WTC11 (cell line): Measurements from ENCODE around the gene ITSN1.
"Not testable (repeated sequence)": the region's sequence is repeated elsewhere in the genome, so short reads cannot be mapped to it uniquely, and the experiment has no call there.

Experiments used
- ARID4B ChIP-seq: sonication (generic); formaldehyde crosslinking; IDR thresholded peaks from 2 replicates; pipeline ENCODE4 v1.8.0; 2023; ENCODE audit warnings: missing genetic modification reagents, mild to moderate bottlenecking, borderline replicate concordance
- CREB1 ChIP-seq: sonication (generic); formaldehyde crosslinking; IDR thresholded peaks from 2 replicates; pipeline ENCODE4 v1.8.0; 2023; ENCODE audit warnings: mild to moderate bottlenecking, missing genetic modification reagents
- CREM ChIP-seq: sonication (generic); formaldehyde crosslinking; IDR thresholded peaks from 2 replicates; pipeline ENCODE4 v1.8.1; 2022; ENCODE audit warnings: mild to moderate bottlenecking, missing genetic modification reagents, moderate library complexity
- CTCF ChIP-seq: fragments of 200-600 bp; IDR thresholded peaks from 2 replicates; pipeline ENCODE4 v1.8.0; 2022; ENCODE audit warnings: antibody characterized with exemption
- NR3C1 ChIP-seq: sonication (generic); formaldehyde crosslinking; conservative IDR thresholded peaks from 2 replicates; pipeline ENCODE4 v1.8.1; 2023; ENCODE audit warnings: low read depth, mild to moderate bottlenecking, missing genetic modification reagents
- RELA ChIP-seq: sonication (generic); formaldehyde crosslinking; IDR thresholded peaks from 2 replicates; pipeline ENCODE4 v1.8.1; 2022; ENCODE audit warnings: missing genetic modification reagents, mild to moderate bottlenecking, borderline replicate concordance
- TEAD1 ChIP-seq: sonication (generic); formaldehyde crosslinking; IDR thresholded peaks from 2 replicates; pipeline ENCODE4 v1.8.0; 2022; ENCODE audit warnings: mild to moderate bottlenecking, missing genetic modification reagents
- ZSCAN18 ChIP-seq: fragments of 250-450 bp; sonication (Bioruptor Pico); IDR thresholded peaks from 2 replicates; pipeline ENCODE4 v2.1.2; 2022; ENCODE audit warnings: mild to moderate bottlenecking, moderate library complexity
- TF ChIP-seq, protein P1 (sequence below): sonication (generic); formaldehyde crosslinking; IDR thresholded peaks from 2 replicates; pipeline ENCODE4 v1.8.1; 2022; ENCODE audit warnings: low read depth, mild to moderate bottlenecking, moderate library complexity, missing genetic modification reagents, borderline replicate concordance
- TF ChIP-seq, protein P2 (sequence below): sonication (generic); formaldehyde crosslinking; IDR thresholded peaks from 2 replicates; pipeline ENCODE4 v1.8.1; 2023; ENCODE audit warnings: mild to moderate bottlenecking, missing genetic modification reagents, moderate library complexity
- TF ChIP-seq, protein P3 (sequence below): sonication (generic); formaldehyde crosslinking; conservative IDR thresholded peaks from 2 replicates; pipeline ENCODE4 v1.8.1; 2022; ENCODE audit warnings: mild to moderate bottlenecking, missing genetic modification reagents

DNA sequence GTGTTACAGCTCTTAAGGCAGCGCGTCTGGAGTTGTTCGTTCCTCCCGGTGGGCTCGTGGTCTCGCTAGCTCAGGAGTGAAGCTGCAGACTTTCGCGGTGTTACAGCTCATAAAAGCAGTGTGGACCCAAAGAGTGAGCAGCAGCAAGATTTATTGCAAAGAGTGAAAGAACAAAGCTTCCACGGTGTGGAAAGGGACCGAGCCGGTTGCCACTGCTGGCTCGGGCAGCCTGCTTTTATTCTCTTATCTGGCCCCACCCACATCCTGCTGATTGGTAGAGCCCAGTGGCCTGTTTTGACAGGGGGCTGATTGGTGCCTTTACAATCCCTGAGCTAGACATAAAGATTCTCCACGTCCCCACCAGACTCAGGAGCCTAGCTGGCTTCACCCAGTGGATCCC lies 225.6 kb downstream of the ITSN1 start:
- TF ChIP-seq, protein P1, sequence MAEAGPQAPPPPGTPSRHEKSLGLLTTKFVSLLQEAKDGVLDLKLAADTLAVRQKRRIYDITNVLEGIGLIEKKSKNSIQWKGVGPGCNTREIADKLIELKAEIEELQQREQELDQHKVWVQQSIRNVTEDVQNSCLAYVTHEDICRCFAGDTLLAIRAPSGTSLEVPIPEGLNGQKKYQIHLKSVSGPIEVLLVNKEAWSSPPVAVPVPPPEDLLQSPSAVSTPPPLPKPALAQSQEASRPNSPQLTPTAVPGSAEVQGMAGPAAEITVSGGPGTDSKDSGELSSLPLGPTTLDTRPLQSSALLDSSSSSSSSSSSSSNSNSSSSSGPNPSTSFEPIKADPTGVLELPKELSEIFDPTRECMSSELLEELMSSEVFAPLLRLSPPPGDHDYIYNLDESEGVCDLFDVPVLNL (CRISPR knock-in tag) = not testable (repeated sequence)
- TF ChIP-seq CREM (CRISPR knock-in tag); CTCF; ZSCAN18 (CRISPR knock-in tag); TEAD1; CREB1 (CRISPR knock-in tag); RELA (CRISPR knock-in tag); ARID4B (CRISPR knock-in tag); NR3C1 (CRISPR knock-in tag): not testable (repeated sequence)
- TF ChIP-seq, protein P2, sequence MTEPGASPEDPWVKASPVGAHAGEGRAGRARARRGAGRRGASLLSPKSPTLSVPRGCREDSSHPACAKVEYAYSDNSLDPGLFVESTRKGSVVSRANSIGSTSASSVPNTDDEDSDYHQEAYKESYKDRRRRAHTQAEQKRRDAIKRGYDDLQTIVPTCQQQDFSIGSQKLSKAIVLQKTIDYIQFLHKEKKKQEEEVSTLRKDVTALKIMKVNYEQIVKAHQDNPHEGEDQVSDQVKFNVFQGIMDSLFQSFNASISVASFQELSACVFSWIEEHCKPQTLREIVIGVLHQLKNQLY (CRISPR knock-in tag) = not testable (repeated sequence)
- TF ChIP-seq, protein P3, sequence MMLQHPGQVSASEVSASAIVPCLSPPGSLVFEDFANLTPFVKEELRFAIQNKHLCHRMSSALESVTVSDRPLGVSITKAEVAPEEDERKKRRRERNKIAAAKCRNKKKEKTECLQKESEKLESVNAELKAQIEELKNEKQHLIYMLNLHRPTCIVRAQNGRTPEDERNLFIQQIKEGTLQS (CRISPR knock-in tag) = not testable (repeated sequence)
